HepG2 (cell line): ENCODE results near the gene SCGB1C1. TPM values are rescaled to one million over a fixed set of nuclear protein-coding genes. Genes with fewer than 3 reads are reported as not detected.

Experiments
- FOXA3 ChIP-seq: IDR thresholded peaks from 2 replicates; pipeline ENCODE4 v1.6.1; 2016; ENCODE audit warnings: missing genetic modification reagents, missing compliant biosample characterization
- FOXC1 ChIP-seq: sonication (generic); formaldehyde crosslinking; IDR thresholded peaks from 2 replicates; pipeline ENCODE4 v1.8.0; 2022; ENCODE audit warnings: mild to moderate bottlenecking, missing genetic modification reagents, borderline replicate concordance
- GATAD2A ChIP-seq: IDR thresholded peaks from 2 replicates; pipeline ENCODE4 v1.6.1; 2016
- HOXA7 ChIP-seq: sonication (generic); formaldehyde crosslinking; IDR thresholded peaks from 2 replicates; pipeline ENCODE4 v1.8.1; 2022; ENCODE audit warnings: mild to moderate bottlenecking, missing genetic modification reagents, moderate library complexity
- MED1 ChIP-seq: sonication (generic); formaldehyde crosslinking; IDR thresholded peaks from 2 replicates; pipeline ENCODE4 v1.4.0; 2020; ENCODE audit warnings: missing genetic modification reagents
- NR2C2 ChIP-seq: sonication (generic); formaldehyde crosslinking; IDR thresholded peaks from 2 replicates; pipeline ENCODE4 v1.4.0; 2020; ENCODE audit warnings: missing genetic modification reagents, mild to moderate bottlenecking, moderate library complexity, borderline replicate concordance
- SATB2 ChIP-seq: sonication (generic); formaldehyde crosslinking; IDR thresholded peaks from 2 replicates; pipeline ENCODE4 v1.5.0; 2020; ENCODE audit warnings: missing genetic modification reagents
- U2AF2 ChIP-seq: fragments of 200-400 bp; formaldehyde crosslinking; IDR thresholded peaks from 2 replicates; pipeline ENCODE4 v1.6.1; 2017; ENCODE audit warnings: low read depth, mild to moderate bottlenecking, low read length
- ZFP36L2 ChIP-seq: sonication (generic); formaldehyde crosslinking; IDR thresholded peaks from 2 replicates; pipeline ENCODE4 v1.4.0; 2020; ENCODE audit warnings: missing genetic modification reagents
- ZFY ChIP-seq: sonication (generic); formaldehyde crosslinking; IDR thresholded peaks from 2 replicates; pipeline ENCODE4 v1.4.0; 2020; ENCODE audit warnings: missing genetic modification reagents
- ZNF121 ChIP-seq: sonication (generic); formaldehyde crosslinking; IDR thresholded peaks from 2 replicates; pipeline ENCODE4 v1.5.0; 2020; ENCODE audit warnings: mild to moderate bottlenecking, missing genetic modification reagents
- ZNF232 ChIP-seq: sonication (generic); formaldehyde crosslinking; IDR thresholded peaks from 2 replicates; pipeline ENCODE4 v1.4.0; 2020; ENCODE audit warnings: missing genetic modification reagents, borderline replicate concordance
- ZNF567 ChIP-seq: sonication (generic); formaldehyde crosslinking; IDR thresholded peaks from 2 replicates; pipeline ENCODE4 v1.8.1; 2023; ENCODE audit warnings: mild to moderate bottlenecking, missing genetic modification reagents, borderline replicate concordance
- polyA plus RNA-seq, 8 experiments: library from polyadenylated mRNA; depleted of rRNA in 3 of 8; stranded (reverse) in 7 of 8; unstranded in 1 of 8; fragments of >200 nt; fragmentation: Illumina TruSeq in 4 of 8; extraction: Trizol in 4 of 8; gene quantifications; 2 replicates each; pipeline versions ENCODE4 v1.2.1 to v1.2.3, GENCODE V29; 2011 to 2016; ENCODE audit warnings: low read depth in 4 of 8, missing spikeins in 1 of 8, mixed read lengths in 1 of 8; ENCODE audit not compliant: insufficient read depth in 1 of 8
- total RNA-seq, 5 experiments: library from RNA; depleted of rRNA; stranded (reverse); fragments of >200 nt; fragmentation: Illumina TruSeq; extraction: Trizol; gene quantifications; 2 replicates each; pipeline ENCODE4 v1.2.3, GENCODE V29; 2016; ENCODE audit warnings: low read depth in 1 of 5
- TF ChIP-seq, protein P1 (sequence below), 2 experiments: sonication (generic) in 1 of 2; formaldehyde crosslinking in 1 of 2; IDR thresholded peaks; 2 replicates each; pipeline versions ENCODE4 v1.4.0 to v1.6.1; 2018 to 2020; ENCODE audit warnings: missing genetic modification reagents in 2 of 2, borderline replicate concordance in 1 of 2, low read depth in 1 of 2, mild to moderate bottlenecking in 1 of 2, missing biosample characterization in 1 of 2
- TF ChIP-seq, protein P2 (sequence below): IDR thresholded peaks from 2 replicates; pipeline ENCODE4 v1.4.0; 2020; ENCODE audit warnings: mild to moderate bottlenecking, missing genetic modification reagents
- TF ChIP-seq, protein P3 (sequence below): sonication (generic); formaldehyde crosslinking; IDR thresholded peaks from 2 replicates; pipeline ENCODE4 v1.8.1; 2023; ENCODE audit warnings: mild to moderate bottlenecking, missing genetic modification reagents
- TF ChIP-seq, protein P4 (sequence below): IDR thresholded peaks from 2 replicates; pipeline ENCODE4 v1.6.1; 2016; ENCODE audit warnings: mild to moderate bottlenecking

Gene SCGB1C1
- total and polyA plus RNA-seq, 2 of the 13 experiments (the other 11 are each of a cell fraction or from before 2014, with no cell fraction given) = not detected

DNA sequence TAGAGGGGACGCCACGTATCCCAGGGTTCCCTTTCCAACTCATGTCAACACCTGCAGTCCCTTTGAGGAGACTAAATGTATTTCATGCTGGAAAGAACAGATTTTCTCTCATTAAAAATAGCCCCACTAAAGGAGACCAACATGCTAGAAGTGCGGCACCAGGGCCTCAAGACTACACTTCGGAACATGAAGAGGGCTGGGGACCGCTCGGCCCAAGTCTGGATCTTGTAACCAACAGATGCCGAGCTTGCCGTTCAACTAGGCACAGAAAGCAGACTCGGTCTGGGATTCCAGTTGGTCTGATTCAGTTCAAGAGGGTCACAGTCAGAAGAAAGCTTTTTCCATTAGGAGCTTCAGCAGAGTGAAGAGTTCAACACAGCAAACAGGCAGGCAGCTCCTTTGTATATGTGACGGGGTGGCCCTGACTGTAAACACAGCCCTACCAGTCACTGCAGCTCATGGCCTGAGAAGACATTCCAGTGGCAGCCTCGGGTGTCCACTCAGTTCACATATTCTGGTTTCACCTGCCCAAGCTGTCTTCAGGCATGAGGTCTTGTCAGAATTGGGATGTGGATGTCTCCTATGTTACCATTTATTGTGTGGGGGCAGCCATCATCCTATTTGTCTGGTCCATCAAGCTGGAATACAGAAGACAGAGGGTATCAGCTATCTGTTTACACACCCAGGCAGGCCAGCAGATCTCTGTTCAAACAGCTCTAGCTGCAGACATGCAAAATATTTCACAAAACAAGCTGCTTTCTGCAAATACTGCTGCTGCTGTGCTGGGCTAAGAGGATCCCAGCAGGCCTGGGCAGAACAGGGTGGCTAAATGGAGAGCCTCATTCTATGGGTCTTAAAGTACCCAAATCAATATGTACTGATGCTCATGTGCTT is 23.4 kb downstream of the SCGB1C1 start (continued):
- TF ChIP-seq NR2C2 (CRISPR knock-in tag) (no peak), ZFP36L2 (CRISPR knock-in tag) (no peak), ZNF232 (CRISPR knock-in tag) (no peak), SATB2 (CRISPR knock-in tag) (no peak), HOXA7 (CRISPR knock-in tag) (no peak), FOXC1 (CRISPR knock-in tag) (no peak), ZNF121 (CRISPR knock-in tag) (peak; percentile 54; the same call in 1 of the 2 replicates), U2AF2 (no peak), FOXA3 (CRISPR knock-in tag) (peak; percentile 21; the same call in 1 of the 2 replicates), ZFY (CRISPR knock-in tag) (0 out of 2 replicates have a peak, but pooled peaks have one; percentile 31), ZNF567 (CRISPR knock-in tag) (no peak), MED1 (0 out of 2 replicates have a peak, but pooled peaks have one; percentile 15), GATAD2A (CRISPR knock-in tag) (0 out of 2 replicates have a peak, but pooled peaks have one; percentile 27)
- TF ChIP-seq, protein P1, sequence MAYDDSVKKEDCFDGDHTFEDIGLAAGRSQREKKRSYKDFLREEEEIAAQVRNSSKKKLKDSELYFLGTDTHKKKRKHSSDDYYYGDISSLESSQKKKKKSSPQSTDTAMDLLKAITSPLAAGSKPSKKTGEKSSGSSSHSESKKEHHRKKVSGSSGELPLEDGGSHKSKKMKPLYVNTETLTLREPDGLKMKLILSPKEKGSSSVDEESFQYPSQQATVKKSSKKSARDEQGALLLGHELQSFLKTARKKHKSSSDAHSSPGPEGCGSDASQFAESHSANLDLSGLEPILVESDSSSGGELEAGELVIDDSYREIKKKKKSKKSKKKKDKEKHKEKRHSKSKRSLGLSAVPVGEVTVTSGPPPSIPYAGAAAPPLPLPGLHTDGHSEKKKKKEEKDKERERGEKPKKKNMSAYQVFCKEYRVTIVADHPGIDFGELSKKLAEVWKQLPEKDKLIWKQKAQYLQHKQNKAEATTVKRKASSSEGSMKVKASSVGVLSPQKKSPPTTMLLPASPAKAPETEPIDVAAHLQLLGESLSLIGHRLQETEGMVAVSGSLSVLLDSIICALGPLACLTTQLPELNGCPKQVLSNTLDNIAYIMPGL (CRISPR knock-in tag; IDR thresholded peaks at IDR 0.05; ENCODE audit: borderline replicate concordance in 1 of 2, low read depth in 1 of 2) = 0 out of 4 replicates have a peak, but pooled peaks of 1 of the 2 experiments have one; percentile 42
- TF ChIP-seq, protein P2, sequence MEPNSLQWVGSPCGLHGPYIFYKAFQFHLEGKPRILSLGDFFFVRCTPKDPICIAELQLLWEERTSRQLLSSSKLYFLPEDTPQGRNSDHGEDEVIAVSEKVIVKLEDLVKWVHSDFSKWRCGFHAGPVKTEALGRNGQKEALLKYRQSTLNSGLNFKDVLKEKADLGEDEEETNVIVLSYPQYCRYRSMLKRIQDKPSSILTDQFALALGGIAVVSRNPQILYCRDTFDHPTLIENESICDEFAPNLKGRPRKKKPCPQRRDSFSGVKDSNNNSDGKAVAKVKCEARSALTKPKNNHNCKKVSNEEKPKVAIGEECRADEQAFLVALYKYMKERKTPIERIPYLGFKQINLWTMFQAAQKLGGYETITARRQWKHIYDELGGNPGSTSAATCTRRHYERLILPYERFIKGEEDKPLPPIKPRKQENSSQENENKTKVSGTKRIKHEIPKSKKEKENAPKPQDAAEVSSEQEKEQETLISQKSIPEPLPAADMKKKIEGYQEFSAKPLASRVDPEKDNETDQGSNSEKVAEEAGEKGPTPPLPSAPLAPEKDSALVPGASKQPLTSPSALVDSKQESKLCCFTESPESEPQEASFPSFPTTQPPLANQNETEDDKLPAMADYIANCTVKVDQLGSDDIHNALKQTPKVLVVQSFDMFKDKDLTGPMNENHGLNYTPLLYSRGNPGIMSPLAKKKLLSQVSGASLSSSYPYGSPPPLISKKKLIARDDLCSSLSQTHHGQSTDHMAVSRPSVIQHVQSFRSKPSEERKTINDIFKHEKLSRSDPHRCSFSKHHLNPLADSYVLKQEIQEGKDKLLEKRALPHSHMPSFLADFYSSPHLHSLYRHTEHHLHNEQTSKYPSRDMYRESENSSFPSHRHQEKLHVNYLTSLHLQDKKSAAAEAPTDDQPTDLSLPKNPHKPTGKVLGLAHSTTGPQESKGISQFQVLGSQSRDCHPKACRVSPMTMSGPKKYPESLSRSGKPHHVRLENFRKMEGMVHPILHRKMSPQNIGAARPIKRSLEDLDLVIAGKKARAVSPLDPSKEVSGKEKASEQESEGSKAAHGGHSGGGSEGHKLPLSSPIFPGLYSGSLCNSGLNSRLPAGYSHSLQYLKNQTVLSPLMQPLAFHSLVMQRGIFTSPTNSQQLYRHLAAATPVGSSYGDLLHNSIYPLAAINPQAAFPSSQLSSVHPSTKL = peak; percentile 26; the same call in 1 of the 2 replicates
- TF ChIP-seq, protein P3, sequence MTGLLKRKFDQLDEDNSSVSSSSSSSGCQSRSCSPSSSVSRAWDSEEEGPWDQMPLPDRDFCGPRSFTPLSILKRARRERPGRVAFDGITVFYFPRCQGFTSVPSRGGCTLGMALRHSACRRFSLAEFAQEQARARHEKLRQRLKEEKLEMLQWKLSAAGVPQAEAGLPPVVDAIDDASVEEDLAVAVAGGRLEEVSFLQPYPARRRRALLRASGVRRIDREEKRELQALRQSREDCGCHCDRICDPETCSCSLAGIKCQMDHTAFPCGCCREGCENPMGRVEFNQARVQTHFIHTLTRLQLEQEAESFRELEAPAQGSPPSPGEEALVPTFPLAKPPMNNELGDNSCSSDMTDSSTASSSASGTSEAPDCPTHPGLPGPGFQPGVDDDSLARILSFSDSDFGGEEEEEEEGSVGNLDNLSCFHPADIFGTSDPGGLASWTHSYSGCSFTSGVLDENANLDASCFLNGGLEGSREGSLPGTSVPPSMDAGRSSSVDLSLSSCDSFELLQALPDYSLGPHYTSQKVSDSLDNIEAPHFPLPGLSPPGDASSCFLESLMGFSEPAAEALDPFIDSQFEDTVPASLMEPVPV (CRISPR knock-in tag) = no peak
- TF ChIP-seq, protein P4, sequence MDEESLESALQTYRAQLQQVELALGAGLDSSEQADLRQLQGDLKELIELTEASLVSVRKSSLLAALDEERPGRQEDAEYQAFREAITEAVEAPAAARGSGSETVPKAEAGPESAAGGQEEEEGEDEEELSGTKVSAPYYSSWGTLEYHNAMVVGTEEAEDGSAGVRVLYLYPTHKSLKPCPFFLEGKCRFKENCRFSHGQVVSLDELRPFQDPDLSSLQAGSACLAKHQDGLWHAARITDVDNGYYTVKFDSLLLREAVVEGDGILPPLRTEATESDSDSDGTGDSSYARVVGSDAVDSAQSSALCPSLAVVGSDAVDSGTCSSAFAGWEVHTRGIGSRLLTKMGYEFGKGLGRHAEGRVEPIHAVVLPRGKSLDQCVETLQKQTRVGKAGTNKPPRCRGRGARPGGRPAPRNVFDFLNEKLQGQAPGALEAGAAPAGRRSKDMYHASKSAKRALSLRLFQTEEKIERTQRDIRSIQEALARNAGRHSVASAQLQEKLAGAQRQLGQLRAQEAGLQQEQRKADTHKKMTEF (CRISPR knock-in tag) = peak; percentile 16; the same call in 1 of the 2 replicates
